ENCODE results near the gene CCDC63. TPM values are rescaled to one million over a fixed set of nuclear protein-coding genes. Genes with fewer than 3 reads are reported as not detected.

The CCDC63 gene
- total and polyA plus RNA-seq, 8 donors = not detected

GRCh38 chr12:110907583-110907982 is 60.8 kb downstream of the CCDC63 start:
- ATAC-seq (no peak), DNase-seq (no peak)
- no peaks in the 10 kb centered on the region for H3K36me3 ChIP-seq
- H3K4me3 ChIP-seq = no peak overlapping the region
- peaks cover 0 to 42% of the 10 kb centered on the region in 2 donors for H3K27me3 ChIP-seq
- no peak overlapping the region for H3K27ac ChIP-seq
- H3K9me3 ChIP-seq = no peaks in the 10 kb centered on the region
- no peaks in the 10 kb centered on the region for H3K4me1 ChIP-seq
- no peak for TF ChIP-seq CTCF (IDR thresholded peaks at IDR 0.05)
- intact Hi-C loops (cut with DNase I) = no loop called here

- H3K27me3 ChIP-seq = peaks cover 0 to 38% of the 10 kb centered on the region in 2 donors
- no peaks in the 10 kb centered on the region for H3K36me3 ChIP-seq
- H3K4me3 ChIP-seq = no peak overlapping the region
- TF ChIP-seq CTCF (IDR thresholded peaks at IDR 0.05) = no peak
- H3K27ac ChIP-seq = no peak overlapping the region
- intact Hi-C loops (cut with DNase I) = no loop called here
- no peak for DNase-seq
- no peaks in the 10 kb centered on the region for H3K4me1 ChIP-seq
- ATAC-seq = no peak
- no peaks in the 10 kb centered on the region for H3K9me3 ChIP-seq
These were observed 61.8 kb downstream of the CCDC63 start for GRCh38 chr12:110908377-110909152.

GRCh38 chr12:110912263-110912662 is 65.5 kb downstream of the CCDC63 start:
- Histone ChIP-seq H3K27me3 (peaks cover 0 to 27% of the 10 kb centered on the region in 2 donors), H3K9me3 (no peaks in the 10 kb centered on the region), H3K36me3 (no peaks in the 10 kb centered on the region), H3K4me3 (no peak overlapping the region), H3K27ac (no peak overlapping the region), H3K4me1 (no peaks in the 10 kb centered on the region)
- TF ChIP-seq CTCF (IDR thresholded peaks at IDR 0.05) = no peak
- no peak for DNase-seq
- intact Hi-C loops (cut with DNase I) = no loop called here
- no peak for ATAC-seq

GRCh38 chr12:110913119-110914056 is 66.6 kb downstream of the CCDC63 start:
- Histone ChIP-seq H3K36me3 (no peaks in the 10 kb centered on the region), H3K9me3 (no peaks in the 10 kb centered on the region), H3K27ac (no peak overlapping the region), H3K27me3 (peaks cover 0 to 23% of the 10 kb centered on the region in 2 donors), H3K4me1 (no peaks in the 10 kb centered on the region), H3K4me3 (no peak overlapping the region)
- intact Hi-C loops (cut with DNase I) = no loop called here
- DNase-seq (no peak), ATAC-seq (no peak)
- TF ChIP-seq CTCF (IDR thresholded peaks at IDR 0.05) = no peak

GRCh38 chr12:110916295-110916875 is 69.6 kb downstream of the CCDC63 start:
- Histone ChIP-seq H3K4me3 (no peak overlapping the region), H3K27ac (no peak overlapping the region), H3K27me3 (peaks cover 0 to 25% of the 10 kb centered on the region in 2 donors), H3K36me3 (no peaks in the 10 kb centered on the region), H3K4me1 (no peaks in the 10 kb centered on the region), H3K9me3 (no peaks in the 10 kb centered on the region)
- intact Hi-C loops (cut with DNase I) = no loop called here
- no peak for TF ChIP-seq CTCF (IDR thresholded peaks at IDR 0.05)
- DNase-seq (no peak), ATAC-seq (no peak)

Data from left lung (tissue), 10 donors.